Uterus (tissue), 4 donors: ENCODE results near the gene CD247. TPM values are rescaled to one million over a fixed set of nuclear protein-coding genes. Genes with fewer than 3 reads are reported as not detected.

Experiments
- DNase-seq, 2 donors: peaks; one replicate each; pipeline ENCODE4 v3.0.0-alpha.2; 2019 to 2020
- H3K27ac ChIP-seq, 2 donors: fragments of 200-600 bp; sonication (generic); 1 replicate in 1 of 2; 2 replicates in 1 of 2; pipeline ENCODE4 v1.5.1; 2016 to 2018
- H3K27me3 ChIP-seq, 2 donors: fragments of 200-600 bp; sonication (generic); one replicate each; pipeline ENCODE4 v1.5.1; 2018 to 2019; ENCODE audit warnings: control low read depth in 1 of 2
- H3K36me3 ChIP-seq, 2 donors: fragments of 200-600 bp; sonication (generic); one replicate each; pipeline ENCODE4 v1.5.1; 2019; ENCODE audit warnings: control low read depth in 1 of 2
- H3K4me1 ChIP-seq, 2 donors: fragments of 200-600 bp; sonication (generic); one replicate each; pipeline ENCODE4 v1.5.1; 2018 to 2019; ENCODE audit warnings: control low read depth in 1 of 2
- H3K4me3 ChIP-seq, 2 donors: fragments of 200-600 bp; sonication (generic); 1 replicate in 1 of 2; 2 replicates in 1 of 2; pipeline ENCODE4 v1.5.1; 2018 to 2019; ENCODE audit warnings: mild to moderate bottlenecking in 1 of 2
- H3K9me3 ChIP-seq, 2 donors: fragments of 200-600 bp; sonication (generic); one replicate each; pipeline ENCODE4 v1.5.1; 2019; ENCODE audit warnings: control low read depth in 1 of 2
- CTCF ChIP-seq, 4 experiments: fragments of 200-600 bp in 2 of 4; fragments of 450-650 bp in 2 of 4; sonication (generic) in 2 of 4; IDR thresholded peaks; one replicate each; pipeline ENCODE4 v1.5.1; 2016 to 2019; ENCODE audit warnings: antibody characterized with exemption in 4 of 4, mild to moderate bottlenecking in 2 of 4, moderate library complexity in 1 of 4
- POLR2A ChIP-seq, 2 donors: fragments of 450-650 bp; IDR thresholded peaks; one replicate each; pipeline ENCODE4 v1.6.1; 2016; ENCODE audit warnings: antibody characterized with exemption in 2 of 2, mild to moderate bottlenecking in 1 of 2, moderate library complexity in 1 of 2
- intact Hi-C: fragments of 100-400 bp; cut with DNase I; formaldehyde crosslinking; loops from one replicate; pipeline ENCODE4 v1.15.1; 2023; ENCODE audit warnings: low total_unique reads
- total RNA-seq, 4 donors: library from RNA; depleted of rRNA in 3 of 4; stranded (reverse); fragments of >200 nt in 3 of 4; gene quantifications; one replicate each; pipeline versions ENCODE4 v1.1.0 to v1.2.4, GENCODE V29; 2014 to 2023
- donor health status: DM: yes; HTN: yes; CAD: no.

The CD247 gene
- total RNA-seq, 4 donors from 2014 or later, result 1.6 to 3.3 TPM; not detected in 2

DNA sequence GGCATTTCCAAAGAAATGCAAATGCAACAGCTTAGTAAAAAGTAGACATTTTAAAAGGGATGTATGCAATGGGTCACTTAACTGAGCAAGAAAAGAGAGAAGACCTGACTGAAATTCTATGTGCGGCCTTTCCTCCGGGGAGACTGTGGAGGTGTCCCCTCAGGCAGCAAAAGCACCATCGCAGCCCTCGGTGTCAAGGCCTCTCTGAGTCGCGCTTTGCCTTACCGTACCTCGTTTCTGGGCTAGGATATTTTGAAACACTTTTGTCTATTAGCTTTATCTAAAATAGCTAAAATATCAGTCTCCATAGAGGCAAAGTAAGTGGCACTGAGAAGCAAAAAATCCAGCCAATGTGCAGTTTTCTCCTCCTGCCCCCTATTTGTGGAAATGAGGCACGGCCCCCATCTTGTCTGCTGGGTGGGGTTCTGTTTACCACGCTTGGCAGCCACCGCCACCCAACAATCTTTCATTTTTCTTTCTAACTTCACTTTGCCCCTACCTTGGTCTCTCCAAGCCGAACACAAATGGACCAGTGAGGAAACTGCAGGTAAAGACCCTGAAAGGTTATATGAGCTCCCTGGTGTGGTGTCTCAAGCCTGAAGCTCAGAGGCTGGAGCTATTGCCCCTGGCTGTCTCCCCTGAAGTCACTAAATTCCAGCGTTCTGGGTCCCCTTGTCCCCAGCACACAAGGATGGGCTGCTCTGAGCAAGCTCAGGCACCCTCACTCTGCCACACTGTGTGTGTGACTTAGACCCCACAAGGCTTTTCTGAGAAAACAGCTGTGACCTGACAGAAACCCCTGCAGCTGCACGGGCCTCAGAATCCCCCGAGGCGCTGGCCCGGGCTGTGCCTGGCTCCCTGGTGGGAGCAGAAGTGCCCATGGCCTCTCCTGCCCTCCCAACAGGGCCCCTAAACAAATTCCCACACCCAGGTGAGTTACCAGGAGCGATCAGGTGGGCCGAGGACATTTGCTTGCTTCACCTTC lies 1.6 kb downstream of the CD247 start:
- TF ChIP-seq CTCF (IDR thresholded peaks at IDR 0.05) (no peak), POLR2A (IDR thresholded peaks at IDR 0.05) (no peak)
- Histone ChIP-seq H3K36me3 (no peaks in the 10 kb centered on the region), H3K9me3 (no peaks in the 10 kb centered on the region), H3K4me1 (no peaks in the 10 kb centered on the region), H3K4me3 (no peak overlapping the region), H3K27ac (no peak overlapping the region), H3K27me3 (no peaks in the 10 kb centered on the region)
- DNase-seq, result no peak
- intact Hi-C loops, result no loop called here

DNA sequence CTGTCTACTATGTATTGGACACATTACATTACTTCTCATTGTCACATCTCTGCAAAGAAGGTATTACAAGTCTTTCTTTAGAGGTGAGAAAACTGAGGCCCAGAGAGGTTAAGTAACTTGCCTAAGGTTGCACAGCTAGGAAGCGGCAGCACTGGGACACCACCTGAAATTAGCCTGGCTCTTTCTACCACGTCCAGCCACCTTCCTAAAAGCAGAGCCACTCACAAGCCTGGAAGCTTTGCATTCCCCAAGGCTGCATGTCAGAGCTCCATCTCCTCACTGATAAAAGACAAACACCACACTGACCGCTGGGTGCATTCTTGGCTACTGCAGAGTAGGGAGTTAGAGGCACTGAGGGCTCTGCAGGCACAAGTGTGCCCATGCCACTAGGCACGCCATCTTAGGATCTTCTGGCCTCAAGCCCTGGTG lies 2.4 kb downstream of the CD247 start:
- DNase-seq, result no peak
- Histone ChIP-seq H3K4me3 (no peak overlapping the region), H3K27me3 (no peaks in the 10 kb centered on the region), H3K4me1 (no peaks in the 10 kb centered on the region), H3K27ac (no peak overlapping the region), H3K36me3 (no peaks in the 10 kb centered on the region), H3K9me3 (no peaks in the 10 kb centered on the region)
- intact Hi-C loops, result no loop called here
- TF ChIP-seq POLR2A (IDR thresholded peaks at IDR 0.05) (no peak), CTCF (IDR thresholded peaks at IDR 0.05) (no peak)

DNA sequence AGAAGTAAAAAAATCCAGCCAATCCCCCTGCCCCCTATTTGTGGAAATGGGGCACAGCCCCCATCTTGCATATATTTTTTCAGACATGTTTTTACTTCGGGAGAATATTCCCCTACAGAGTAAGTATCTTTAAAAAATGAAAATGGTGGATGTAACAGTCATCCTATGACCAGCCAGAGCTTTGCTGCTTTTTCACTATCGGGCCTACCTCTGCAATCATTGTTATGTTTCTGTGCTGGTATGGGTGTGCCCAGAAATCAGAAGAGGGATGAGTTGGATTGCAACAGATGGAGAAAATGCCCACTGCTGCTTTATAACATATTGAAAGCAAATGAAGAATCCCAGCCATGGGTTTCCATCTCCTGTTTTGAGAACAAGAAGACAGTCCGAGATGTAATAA lies 2.9 kb downstream of the CD247 start:
- intact Hi-C loops, result no loop called here
- no peak for TF ChIP-seq CTCF (IDR thresholded peaks at IDR 0.05)
- no peak for TF ChIP-seq POLR2A (IDR thresholded peaks at IDR 0.05)
- Histone ChIP-seq H3K36me3 (no peaks in the 10 kb centered on the region), H3K9me3 (no peaks in the 10 kb centered on the region), H3K4me3 (no peak overlapping the region), H3K4me1 (no peaks in the 10 kb centered on the region), H3K27me3 (no peaks in the 10 kb centered on the region), H3K27ac (no peak overlapping the region)
- DNase-seq, result no peak

GRCh38 chr1:167514288-167514687 lies 4.0 kb downstream of the CD247 start:
- no peak overlapping the region for H3K27ac ChIP-seq
- no peak for DNase-seq
- no peaks in the 10 kb centered on the region for H3K9me3 ChIP-seq
- no peak overlapping the region for H3K4me3 ChIP-seq
- TF ChIP-seq CTCF (IDR thresholded peaks at IDR 0.05), result no peak
- TF ChIP-seq POLR2A (IDR thresholded peaks at IDR 0.05), result no peak
- H3K36me3 ChIP-seq, result no peaks in the 10 kb centered on the region
- no peaks in the 10 kb centered on the region for H3K27me3 ChIP-seq
- H3K4me1 ChIP-seq, result no peaks in the 10 kb centered on the region
- intact Hi-C loops, result no loop called here

DNA sequence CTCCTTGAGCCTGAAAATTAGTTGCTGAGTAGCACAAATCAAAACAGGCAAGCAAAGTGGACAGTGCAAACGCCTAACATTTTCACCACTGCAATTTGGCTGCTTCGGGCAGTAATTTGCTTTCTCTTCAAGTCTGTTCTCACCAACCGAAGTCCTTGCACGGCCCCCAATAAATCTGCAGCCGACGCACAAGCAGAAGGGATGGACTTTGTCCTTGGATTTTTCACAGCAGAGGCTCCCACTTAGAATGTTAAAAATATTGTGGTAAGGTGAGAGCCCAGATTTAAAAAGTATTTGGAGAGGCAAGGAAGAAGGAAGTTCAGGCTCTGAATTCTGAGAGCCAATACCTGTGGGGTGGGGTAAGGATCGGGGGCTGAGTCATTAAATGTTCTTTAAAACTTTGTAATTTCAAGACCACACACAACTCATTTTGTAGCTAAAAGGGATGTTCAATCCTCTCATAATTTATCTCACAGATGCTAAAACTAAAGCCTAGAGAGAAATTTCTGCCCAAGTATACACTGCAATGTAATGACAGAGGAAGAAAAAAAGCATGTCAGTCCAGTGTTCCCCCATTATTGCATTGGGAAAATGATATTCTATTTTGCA lies 6.2 kb downstream of the CD247 start:
- DNase-seq, result no peak
- intact Hi-C loops, result no loop called here
- Histone ChIP-seq H3K27me3 (no peaks in the 10 kb centered on the region), H3K4me1 (no peaks in the 10 kb centered on the region), H3K4me3 (no peak overlapping the region), H3K9me3 (no peaks in the 10 kb centered on the region), H3K27ac (no peak overlapping the region), H3K36me3 (no peaks in the 10 kb centered on the region)
- TF ChIP-seq CTCF (IDR thresholded peaks at IDR 0.05), result no peak
- TF ChIP-seq POLR2A (IDR thresholded peaks at IDR 0.05), result no peak
